Mucosa of gallbladder (tissue), 1 donor: ENCODE results near the gene C4orf36. TPM values are rescaled to one million over a fixed set of nuclear protein-coding genes. Genes with fewer than 3 reads are reported as not detected.

Experiments used
- DNase-seq: peaks from one replicate; pipeline ENCODE4 v3.0.0-alpha.2; 2020; ENCODE audit warnings: low spot score
- total RNA-seq: library from RNA; stranded (reverse); gene quantifications from one replicate; pipeline ENCODE4 v1.2.1, GENCODE V29; 2021
- donor health status: DM: no; HTN: no; CAD: no.

C4orf36 gene, protein sequence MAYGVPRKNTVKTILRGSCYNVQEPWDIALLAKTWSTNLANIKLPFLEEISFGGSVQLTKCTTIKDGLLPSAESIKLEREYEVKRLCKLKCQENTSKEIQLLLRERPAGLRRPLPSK
- total RNA-seq, result 0.89 TPM

DNA sequence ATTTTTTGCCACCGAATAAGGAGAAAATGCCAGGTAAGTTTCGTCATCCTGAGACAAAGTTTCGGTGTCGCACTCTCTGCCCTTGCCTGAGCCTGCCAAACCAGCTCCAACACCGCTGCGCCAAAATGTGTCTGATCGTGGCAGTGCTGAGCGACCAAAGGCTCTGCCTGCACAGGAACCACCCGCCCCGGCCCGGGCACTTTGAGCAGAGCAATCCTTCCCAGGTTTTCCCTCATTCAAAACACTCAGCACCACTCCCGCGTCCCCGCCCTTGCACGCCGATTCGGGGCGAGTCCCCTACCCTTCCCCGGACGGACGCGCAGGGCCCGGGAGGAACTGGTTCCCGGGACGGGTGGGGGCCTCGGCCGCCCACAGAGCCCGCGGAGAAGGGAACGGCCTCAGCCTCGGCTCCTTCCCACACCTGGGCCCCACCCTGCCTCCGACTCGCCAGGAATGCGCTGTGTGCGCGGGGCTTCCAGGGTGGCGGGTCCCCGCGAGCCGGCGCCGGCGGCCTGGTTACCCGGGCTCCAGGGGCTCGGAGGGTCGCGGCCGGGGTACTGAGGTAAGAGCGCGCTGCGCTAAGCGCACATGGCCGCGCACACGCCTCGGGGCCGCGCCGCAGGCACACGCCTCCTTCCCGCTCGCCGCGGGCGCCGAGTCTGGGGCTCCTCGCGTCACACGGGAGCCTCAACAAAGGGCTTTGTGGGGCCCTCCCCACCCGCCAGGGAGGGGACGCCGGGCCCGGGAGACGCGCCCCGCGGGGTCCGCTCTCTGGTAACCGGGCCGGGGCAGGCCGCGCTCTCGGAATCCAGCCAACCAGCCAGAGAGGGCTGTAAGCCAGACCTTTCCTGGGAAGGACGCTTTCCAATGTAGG is at the start of gene C4orf36:
Gene C4orf36 (minus strand): TSS at position 661 of the 874 bp plus-strand sequence. CDS start 902 bp downstream, outside the sequence.
- peak; percentile 58 for DNase-seq

DNA sequence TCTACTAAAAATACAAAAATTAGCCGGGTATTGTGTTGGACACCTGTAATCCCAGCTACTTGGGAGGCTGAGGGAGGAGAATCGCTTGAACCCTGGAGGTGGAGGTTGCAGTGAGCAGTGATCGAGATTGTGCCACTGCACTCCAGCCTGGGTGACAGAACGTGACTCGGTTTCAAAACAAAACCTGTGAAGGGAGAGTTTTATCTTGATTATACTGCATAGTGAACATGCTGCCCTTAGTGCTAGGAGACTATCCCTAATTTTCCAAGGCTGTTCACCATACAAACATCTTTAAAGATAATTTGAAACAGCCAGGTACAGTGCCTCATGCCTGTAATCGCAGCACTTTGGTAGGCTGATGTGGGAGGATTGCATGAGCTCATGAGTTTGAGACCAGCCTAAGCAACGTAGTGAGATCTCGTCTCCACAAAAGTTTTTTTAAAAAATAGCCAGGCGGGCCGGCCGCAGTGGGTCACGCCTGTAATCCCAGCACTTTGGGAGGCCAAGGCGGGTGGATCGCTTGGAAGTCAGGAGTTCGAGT is 48.8 kb upstream of the C4orf36 start:
- no peak for DNase-seq

DNA sequence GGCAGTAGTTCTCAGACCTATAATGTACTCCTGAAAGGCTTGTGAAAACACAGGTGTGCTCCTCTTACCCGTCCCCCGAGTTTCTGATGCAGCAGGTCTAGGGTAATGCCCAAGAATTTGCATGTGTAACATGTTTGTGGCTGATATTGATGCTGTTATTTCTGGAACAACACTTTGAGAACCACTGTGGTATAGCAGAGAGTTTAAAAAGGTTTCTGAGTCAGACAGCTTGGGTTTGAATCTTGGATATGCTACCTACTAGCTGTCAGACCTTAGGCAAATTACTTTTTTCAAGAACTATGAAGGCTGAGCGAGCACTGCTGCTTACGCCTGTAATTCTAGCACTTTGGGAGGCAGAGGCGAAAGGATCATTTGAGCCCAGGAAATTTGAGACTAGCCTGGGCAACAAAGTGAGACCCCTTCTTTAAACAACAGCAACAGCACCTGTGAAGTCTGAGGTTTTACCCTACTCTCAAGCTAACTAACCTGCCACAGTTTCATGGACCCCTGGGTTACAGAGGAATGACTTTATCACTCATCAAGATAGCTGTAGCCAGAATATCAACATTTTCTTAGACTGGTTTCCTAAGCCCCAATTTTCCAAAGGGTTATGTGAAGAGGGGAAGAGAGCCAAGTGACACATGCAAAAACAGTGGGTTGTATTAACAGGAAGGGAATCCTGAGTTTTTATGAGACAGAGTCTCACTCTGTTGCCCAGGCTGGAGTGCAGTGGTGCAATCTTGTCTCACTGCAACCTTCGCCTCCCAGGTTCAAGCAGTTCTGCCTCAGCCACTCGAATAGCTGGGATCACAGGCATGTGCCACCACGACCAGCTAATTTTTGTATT is 47.7 kb upstream of the C4orf36 start:
- no peak for DNase-seq

DNA sequence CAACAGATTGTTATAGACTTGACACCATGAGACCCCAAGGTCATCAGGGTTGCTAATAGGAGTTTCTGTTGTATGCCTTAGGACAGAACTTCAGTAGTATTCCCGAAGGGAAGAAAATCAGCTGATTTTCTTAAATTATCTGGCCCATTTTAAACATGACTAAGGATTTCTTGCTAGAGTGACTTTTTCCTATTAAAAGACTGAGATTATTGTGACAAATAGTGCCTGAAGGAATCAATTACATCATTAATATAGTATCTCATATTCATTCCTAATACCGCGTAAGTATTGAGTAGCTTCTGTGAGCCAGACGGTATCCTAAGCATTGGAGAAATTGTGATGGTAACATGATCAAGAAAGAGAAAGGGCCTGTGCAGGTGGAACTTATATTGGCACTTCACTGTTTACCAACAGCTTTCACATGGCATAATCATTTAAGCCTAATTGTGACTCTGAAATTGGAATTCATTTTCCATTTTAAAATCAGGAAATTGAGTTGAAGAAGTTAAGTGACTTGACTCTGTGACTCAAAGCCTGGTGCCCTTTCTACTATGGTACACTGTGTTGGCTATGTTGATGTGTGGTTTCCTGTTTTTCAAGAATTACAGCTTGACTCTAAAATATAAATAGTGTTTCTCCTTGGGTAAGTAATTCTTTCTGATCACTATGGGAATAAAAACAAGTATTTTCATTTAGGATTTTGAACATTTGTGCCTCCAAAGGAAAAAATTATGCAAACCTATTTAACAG is 46.7 kb upstream of the C4orf36 start:
- no peak for DNase-seq

DNA sequence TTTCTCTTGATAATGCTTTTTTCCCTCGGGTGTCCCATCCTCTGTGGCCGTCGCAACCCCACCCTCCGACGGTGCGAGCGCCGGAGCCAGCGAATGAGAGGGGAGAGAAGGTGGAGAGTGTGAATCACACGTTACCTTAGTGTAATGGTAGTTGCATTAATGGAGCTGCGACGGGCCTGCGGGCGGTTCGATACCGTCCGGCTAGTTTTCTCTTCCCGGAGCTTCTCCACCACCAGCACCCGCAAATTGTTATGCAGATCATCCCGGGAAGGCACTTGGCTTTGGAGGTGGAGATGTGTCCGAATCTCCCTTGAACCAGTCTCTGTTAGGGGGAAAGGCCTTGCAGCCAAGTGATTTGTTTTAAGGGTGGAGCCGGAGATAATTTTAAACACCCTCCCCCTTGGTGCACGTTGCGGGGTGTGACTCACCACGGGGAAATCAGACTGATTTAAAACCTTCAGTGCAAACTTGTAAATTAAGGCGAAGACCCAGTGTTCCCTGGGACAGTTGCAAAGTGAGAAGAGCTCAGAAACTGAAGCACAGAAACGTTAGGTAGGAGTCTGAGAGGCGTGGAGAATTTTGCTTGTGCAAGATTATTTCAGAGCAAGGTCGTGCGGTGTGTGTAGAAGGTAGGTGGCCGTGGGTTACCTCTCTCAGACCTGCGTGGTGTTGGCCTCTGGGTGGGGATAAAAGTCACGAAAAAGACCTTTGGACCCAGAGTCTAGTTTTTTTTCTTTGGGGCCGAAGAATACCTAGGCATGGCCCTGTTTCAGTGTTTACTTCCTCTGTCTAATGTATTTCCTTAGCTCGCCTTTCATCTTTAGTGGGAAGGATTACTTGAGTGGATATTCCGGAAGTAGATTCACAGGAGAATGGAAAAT is 43.9 kb upstream of the C4orf36 start:
- peak; percentile 68 for DNase-seq

DNA sequence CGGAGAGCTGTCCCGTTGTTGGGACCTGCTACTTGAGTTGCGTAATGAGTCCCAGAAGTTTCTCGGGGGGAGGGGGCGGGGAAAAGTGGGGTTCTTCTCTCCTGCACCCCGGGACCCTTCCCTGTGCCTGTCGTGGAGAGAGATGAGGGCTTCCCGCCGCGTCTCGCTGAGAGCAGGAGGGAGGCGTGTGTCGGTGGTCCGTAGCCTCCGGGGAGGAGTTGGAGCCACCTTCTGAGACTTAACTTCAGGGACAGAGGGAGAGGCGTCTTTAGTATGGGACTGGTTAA is 43.3 kb upstream of the C4orf36 start:
- peak; percentile 31 for DNase-seq

DNA sequence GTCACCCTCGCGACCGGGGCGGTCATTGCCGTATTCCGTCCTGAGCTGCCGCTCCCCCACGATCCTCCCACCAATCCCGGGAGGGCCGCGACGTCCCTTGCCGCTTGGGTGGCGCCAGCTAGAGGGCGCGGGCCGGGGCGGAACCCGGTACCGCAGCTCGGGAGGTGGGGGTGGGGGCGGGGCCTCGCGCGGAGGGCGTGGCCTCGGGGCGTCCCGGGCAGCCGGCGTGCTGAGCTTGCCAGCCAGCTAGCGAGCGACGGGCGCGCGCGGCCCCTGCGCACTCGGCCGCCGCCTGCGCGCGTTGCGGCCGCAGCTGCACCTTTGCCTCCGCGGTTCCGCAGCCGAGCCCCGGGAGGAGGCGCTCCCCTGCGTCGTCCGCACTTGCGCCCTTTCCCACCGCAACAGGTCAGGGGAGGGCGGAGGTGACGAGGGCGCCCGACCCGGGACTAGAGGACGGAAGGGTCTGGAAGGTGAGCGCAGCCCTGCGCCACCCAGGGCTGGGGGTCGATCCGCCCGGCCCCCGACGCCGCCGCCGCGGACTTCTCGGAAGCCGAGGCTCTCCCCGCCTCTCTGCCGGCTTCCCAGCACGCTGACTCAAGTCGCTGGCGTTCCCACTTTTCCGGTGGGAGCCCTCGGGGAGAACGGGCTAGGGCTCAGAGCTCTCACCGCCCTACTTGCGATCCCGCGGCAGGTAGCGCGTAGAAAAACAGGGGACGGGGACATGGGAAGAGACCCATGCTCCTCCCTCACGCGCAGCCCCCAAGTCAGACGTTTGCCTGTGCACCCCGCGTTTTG is 42.7 kb upstream of the C4orf36 start, which contains the start of gene AFF1:
Gene AFF1 (plus strand): TSS at position 241 of the 795 bp plus-strand sequence. CDS start 13,523 bp downstream, outside the sequence.
- DNase-seq, result peak; percentile 91

DNA sequence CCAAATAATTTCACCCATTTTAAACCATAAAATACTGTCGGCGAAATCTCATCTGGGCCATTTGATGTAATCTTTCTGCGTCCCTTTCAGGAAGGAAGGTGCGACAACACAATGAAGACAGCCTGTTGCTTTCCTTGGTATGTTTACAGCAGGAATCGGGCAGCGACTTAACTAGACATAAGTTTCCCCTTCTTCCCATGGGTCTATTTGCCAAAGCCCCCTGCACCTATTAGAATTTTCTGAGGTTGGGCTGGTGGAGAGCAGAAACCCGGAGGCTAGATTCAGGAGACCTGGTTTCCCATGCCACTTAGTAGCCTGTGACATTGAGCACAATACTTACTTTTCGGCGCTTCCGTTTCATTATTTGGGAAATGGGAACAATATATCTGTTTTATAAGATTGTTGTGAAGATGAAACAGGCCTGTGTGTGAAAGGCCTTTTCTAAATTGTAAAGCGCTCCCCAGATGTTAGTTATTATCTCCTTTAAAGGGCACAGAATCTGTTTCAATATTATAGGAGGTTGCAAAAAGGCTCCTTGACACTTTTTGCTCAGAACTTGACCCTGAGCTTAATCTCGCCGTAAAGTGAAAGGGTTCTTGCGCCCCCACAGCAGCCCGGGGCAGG is 42.0 kb upstream of the C4orf36 start:
- DNase-seq, result no peak

DNA sequence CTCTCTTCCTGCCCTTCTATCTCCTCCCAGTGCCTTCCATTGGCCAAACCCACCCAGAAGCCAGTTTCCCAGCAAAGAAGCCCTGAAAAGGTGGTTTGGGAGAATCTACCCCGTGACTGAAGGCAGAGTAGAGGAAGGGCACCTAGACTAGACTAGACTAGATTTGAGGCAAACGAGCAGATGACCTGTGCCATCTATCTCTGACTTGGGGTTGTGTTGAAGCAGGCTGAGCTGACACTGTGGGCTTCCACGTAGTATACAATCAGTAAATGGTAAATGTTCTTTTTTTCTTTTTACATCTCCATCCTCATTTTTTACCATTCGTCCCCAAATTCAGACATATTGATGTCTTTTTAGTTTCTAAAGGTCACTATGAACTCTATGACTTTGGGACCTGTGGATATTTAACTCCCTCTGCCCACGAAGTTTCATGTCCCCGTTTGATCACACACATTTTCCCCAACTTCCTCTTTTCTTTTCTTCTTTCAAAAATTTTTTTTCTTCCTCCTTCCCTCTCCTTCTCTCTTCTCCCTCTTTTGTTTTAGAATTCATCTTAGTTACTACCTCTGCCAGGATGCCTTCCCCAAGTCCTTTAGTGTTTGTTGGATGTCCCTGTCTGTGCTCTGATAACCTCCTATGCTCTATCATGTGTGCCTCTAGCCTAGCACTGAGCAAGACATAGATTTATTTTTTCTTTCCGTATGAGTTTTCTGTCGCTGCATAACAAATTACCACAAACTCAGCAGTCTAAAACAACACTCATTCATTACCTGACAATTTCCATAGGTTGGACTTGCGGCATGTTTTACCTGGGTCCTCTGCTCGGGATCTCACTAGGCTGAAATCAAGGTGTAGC is 36.4 kb upstream of the C4orf36 start:
- no peak for DNase-seq

DNA sequence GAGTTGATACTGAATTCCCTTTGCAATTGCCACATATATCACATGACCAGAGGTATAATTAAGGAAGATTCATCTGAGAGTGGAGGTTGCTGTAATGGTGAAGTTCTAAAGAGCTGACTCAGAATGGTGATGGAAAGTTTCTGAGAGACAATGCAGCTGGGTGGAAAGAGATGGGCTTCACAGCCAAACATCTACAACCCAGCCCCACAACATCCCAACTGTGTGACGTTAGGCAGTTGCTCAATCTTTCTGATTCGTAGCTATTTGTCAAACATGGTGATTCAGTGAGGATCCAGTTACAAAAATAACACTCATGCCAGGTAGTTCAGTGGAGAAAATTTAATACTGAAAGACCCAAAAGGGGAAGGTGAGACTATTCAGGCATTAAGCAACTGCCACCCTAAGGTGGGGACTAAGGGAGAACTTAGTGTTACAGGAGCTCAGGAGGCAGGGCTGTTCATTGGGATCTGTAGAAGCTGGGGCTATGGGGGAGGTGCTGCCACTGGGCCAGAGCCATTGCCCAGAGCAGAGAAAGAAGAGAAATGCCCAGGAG is 35.7 kb upstream of the C4orf36 start:
- DNase-seq, result no peak

DNA sequence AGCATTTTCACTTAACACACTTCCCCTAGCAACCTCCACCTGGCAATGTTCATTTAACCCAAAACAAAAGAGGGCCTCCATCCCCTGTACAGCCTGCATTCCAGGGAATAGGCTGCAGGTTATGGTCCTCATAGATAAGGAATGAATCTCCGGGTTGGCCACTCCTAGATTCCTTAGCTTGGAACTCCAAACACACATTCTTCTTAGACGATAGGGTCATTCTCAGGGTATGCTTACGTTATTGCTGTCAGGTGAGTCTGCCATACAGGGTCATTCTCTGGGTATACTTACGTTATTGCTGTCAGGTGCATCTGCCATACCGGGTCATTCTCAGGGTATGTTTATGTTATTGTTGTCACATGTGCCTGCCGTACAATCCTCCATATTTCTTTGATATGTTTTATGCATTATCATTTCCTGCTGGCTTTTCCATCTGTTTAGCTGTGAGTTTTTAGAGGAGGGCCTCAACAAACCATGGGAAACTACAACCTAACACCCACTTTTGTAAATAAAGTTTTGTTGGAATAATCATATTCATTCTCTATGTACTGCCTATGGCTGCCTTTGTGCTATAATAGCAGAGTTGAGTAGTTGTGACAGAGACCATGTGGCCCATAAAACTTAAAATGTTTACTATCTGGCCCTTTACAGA is 34.3 kb upstream of the C4orf36 start:
- no peak for DNase-seq

DNA sequence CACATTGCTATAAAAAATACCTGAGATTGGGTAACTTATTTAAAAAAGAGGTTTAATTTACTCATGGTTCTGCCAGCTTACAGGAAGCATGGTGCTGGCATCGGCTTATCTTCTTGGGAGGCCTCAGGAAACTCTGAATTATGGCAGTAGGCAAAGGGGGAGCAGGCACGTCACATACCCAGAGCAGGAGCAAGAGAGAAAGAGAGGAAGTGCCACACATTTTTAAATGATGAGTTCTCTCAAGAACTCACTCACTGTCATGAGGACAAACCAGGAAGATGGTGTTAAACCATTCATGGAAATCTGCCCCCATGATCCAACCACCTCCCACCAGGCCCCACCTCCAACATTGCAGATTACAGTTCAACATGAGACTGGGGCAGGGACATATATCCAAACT is 32.6 kb upstream of the C4orf36 start:
- DNase-seq, result no peak

DNA sequence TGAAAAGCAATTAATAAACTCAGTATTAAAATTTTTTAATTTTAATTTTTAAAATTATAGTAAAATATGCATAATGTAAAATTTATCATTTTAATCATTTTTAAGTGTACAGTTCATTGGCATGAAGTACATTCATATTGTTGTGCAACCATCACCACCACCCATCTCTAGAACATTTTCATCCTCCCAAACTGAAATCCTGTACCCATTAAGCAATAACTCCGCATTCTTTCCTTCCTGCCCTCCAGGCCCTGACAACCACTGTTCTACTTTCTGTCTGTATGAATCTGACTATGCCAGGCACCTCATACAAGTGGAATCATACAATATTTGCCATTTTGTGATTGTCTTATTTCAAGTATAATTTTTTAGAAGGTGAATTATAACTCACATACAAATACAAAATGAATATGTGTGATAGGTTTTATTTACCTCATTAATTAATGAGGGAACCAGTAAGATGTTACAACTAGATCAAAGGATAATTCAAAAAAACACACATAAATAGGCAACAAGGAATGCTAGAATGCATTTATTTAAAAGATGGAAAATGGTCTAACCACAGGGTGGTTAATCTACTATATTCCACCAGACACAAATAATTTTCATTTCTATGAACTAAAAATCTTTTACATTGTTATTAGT is 29.5 kb upstream of the C4orf36 start:
- no peak for DNase-seq

DNA sequence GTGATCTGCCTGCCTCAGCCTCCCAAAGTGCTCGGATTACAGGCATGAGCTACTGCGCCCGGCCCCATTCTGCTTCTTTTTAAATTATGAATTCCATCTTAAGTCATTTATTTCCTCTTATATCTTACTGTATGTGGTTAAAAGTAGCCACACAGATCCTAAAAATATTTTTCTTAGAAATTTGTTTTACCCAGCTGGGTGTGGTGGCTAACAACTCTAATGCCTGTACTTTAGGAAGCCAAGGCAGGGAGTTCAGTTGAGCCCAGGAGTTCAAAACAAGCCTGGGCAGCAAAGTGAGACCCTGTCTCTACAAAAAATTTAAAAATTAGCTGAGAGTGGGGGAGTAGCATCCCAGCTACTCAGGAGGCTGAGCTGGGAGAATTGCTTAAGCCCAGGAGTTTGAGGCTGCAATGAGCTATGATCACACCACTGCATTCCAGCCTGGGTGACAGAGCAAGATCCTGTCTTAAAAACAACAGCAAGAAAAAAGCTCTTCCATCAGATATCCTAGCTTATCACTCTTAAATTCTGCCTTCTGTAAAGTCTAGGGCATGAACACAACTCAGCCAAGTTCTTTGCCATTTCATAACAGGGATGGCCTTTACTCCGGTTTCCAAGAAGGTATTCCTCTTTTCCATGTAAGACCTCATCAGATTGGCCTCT is 27.5 kb upstream of the C4orf36 start:
- DNase-seq, result no peak

DNA sequence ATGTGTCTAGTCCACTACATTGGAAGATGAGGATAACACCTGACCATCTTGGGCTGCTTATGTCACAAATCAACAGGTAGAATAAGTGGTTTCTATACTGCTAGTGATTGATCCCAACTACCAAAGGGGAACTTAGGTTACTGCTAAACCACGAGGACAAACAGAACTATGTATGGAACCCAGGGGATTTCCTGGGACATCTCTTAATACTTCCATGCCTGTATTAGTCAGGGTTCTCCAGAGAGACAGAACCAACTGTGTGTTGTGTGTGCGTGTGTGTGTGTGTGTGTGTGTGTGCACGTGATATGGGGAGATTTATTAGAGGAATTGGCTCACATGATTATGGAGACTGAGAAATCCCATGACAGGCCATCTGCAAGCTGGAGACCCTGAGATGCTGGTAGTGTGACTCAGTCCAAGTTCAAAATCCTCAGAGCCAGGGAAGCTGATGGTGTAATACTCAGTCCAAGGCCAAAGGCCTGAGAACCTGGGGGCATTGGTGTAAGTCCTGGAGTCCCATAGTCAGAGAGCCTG is 26.4 kb upstream of the C4orf36 start:
- DNase-seq, result no peak
